Erythroblast (primary cell): ENCODE results near the gene RNASE9.
"Not testable (repeated sequence)": the region's sequence is repeated elsewhere in the genome, so short reads cannot be mapped to it uniquely, and the experiment has no call there.

Experiments
- DNase-seq, 2 experiments: peaks; one replicate each; lab custom pipeline; 2025; lab: John Stamatoyannopoulos, UW
- GATA1 ChIP-seq: IDR thresholded peaks from 2 replicates; pipeline ENCODE4 v1.6.1; 2011; ENCODE audit warnings: low read depth, mild to moderate bottlenecking, control low read depth, low read length, moderate library complexity
- POLR2A ChIP-seq: IDR thresholded peaks from 2 replicates; pipeline ENCODE4 v1.6.1; 2011; ENCODE audit warnings: mild to moderate bottlenecking, low read length

Gene RNASE9

GRCh38 chr14:20592574-20592973, 31.7 kb upstream of the RNASE9 start:
- no peak for DNase-seq
- no peak for TF ChIP-seq POLR2A
- TF ChIP-seq GATA1: no peak

GRCh38 chr14:20591235-20591634, 30.4 kb upstream of the RNASE9 start, which contains the start of gene RNASE12:
Gene RNASE12, minus strand, starts transcription at chr14:20591376. Its CDS starts 653 bp downstream, at chr14:20590723.
- TF ChIP-seq POLR2A (no peak), GATA1 (no peak)
- DNase-seq: no peak

- DNase-seq: no peak
- TF ChIP-seq POLR2A (no peak), GATA1 (no peak)
Observed at GRCh38 chr14:20587489-20588154, 26.8 kb upstream of the RNASE9 start, which contains the start of gene RNASE11. Gene RNASE11, minus strand, starts transcription at chr14:20588001.

- DNase-seq: no peak
- no peak for TF ChIP-seq POLR2A
- TF ChIP-seq GATA1: no peak
Observed at GRCh38 chr14:20583908-20584307, 23.1 kb upstream of the RNASE9 start.

- DNase-seq: no peak
- TF ChIP-seq GATA1: no peak
- no peak for TF ChIP-seq POLR2A
Observed at GRCh38 chr14:20583142-20583541, 22.3 kb upstream of the RNASE9 start.

GRCh38 chr14:20580242-20580641, 19.4 kb upstream of the RNASE9 start:
- DNase-seq: no peak
- TF ChIP-seq GATA1 (no peak), POLR2A (no peak)

- TF ChIP-seq POLR2A (no peak), GATA1 (no peak)
- no peak for DNase-seq
Observed at GRCh38 chr14:20578784-20579502, 18.1 kb upstream of the RNASE9 start.

- no peak for DNase-seq
Observed at GRCh38 chr14:20578325-20578724, 17.5 kb upstream of the RNASE9 start.

GRCh38 chr14:20572382-20572990, 11.6 kb upstream of the RNASE9 start:
- not testable (repeated sequence) for DNase-seq

More at GRCh38 chr14:20578325-20578724, 17.5 kb upstream of the RNASE9 start:
- TF ChIP-seq GATA1 (no peak), POLR2A (no peak)

GRCh38 chr14:20570720-20571119, 9.9 kb upstream of the RNASE9 start:
- DNase-seq: peak in 1 of 2 experiments; percentile 35

- not testable (repeated sequence) for DNase-seq
Observed at GRCh38 chr14:20569865-20570264, 9.0 kb upstream of the RNASE9 start.

GRCh38 chr14:20569066-20569465, 8.2 kb upstream of the RNASE9 start:
- DNase-seq: no peak
- TF ChIP-seq POLR2A: no peak
- no peak for TF ChIP-seq GATA1

GRCh38 chr14:20568393-20568792, 7.5 kb upstream of the RNASE9 start:
- TF ChIP-seq GATA1 (no peak), POLR2A (no peak)
- DNase-seq: peak; percentile 31 to 76

- DNase-seq: not testable (repeated sequence)
Observed at GRCh38 chr14:20567199-20567598, 6.4 kb upstream of the RNASE9 start.

- TF ChIP-seq GATA1 (no peak), POLR2A (no peak)
- no peak for DNase-seq
Observed at GRCh38 chr14:20564501-20564997, 3.7 kb upstream of the RNASE9 start.
